HepG2 (cell line): Measurements from ENCODE around the gene RBMS2. TPM values are rescaled to one million over a fixed set of nuclear protein-coding genes. Genes with fewer than 3 reads are reported as not detected.

Experiments used
- FLYWCH1 ChIP-seq: sonication (generic); formaldehyde crosslinking; IDR thresholded peaks from 2 replicates; pipeline ENCODE4 v1.8.1; 2023; ENCODE audit warnings: mild to moderate bottlenecking, missing genetic modification reagents
- GATA4 ChIP-seq: sonication (generic); IDR thresholded peaks from 2 replicates; pipeline ENCODE4 v1.6.1; 2016; ENCODE audit warnings: antibody characterized with exemption, low read depth, borderline replicate concordance
- HDAC1 ChIP-seq: sonication (generic); formaldehyde crosslinking; IDR thresholded peaks from 2 replicates; pipeline ENCODE4 v1.5.1; 2020; ENCODE audit warnings: mild to moderate bottlenecking, missing genetic modification reagents
- KDM2A ChIP-seq: sonication (generic); formaldehyde crosslinking; IDR thresholded peaks from 2 replicates; pipeline ENCODE4 v1.4.0; 2020; ENCODE audit warnings: low read depth, missing genetic modification reagents, borderline replicate concordance
- NAIF1 ChIP-seq: sonication (generic); formaldehyde crosslinking; IDR thresholded peaks from 2 replicates; pipeline ENCODE4 v1.5.0; 2020; ENCODE audit warnings: mild to moderate bottlenecking, missing genetic modification reagents, borderline replicate concordance
- ZBTB42 ChIP-seq: sonication (generic); formaldehyde crosslinking; IDR thresholded peaks from 2 replicates; pipeline ENCODE4 v1.5.0; 2020; ENCODE audit warnings: mild to moderate bottlenecking, missing genetic modification reagents
- ZNF367 ChIP-seq: sonication (generic); formaldehyde crosslinking; IDR thresholded peaks from 2 replicates; pipeline ENCODE4 v1.4.0; 2020; ENCODE audit warnings: missing genetic modification reagents, borderline replicate concordance
- ZNF549 ChIP-seq: sonication (generic); formaldehyde crosslinking; IDR thresholded peaks from 2 replicates; pipeline ENCODE4 v1.5.0; 2020; ENCODE audit warnings: missing genetic modification reagents
- ZNF776 ChIP-seq: sonication (generic); formaldehyde crosslinking; IDR thresholded peaks from 2 replicates; pipeline ENCODE4 v1.4.0; 2020; ENCODE audit warnings: mild to moderate bottlenecking, missing genetic modification reagents
- polyA plus RNA-seq, 8 experiments: library from polyadenylated mRNA; depleted of rRNA in 3 of 8; stranded (reverse) in 7 of 8; unstranded in 1 of 8; fragments of >200 nt; fragmentation: Illumina TruSeq in 4 of 8; extraction: Trizol in 4 of 8; gene quantifications; 2 replicates each; pipeline versions ENCODE4 v1.2.1 to v1.2.3, GENCODE V29; 2011 to 2016; ENCODE audit warnings: low read depth in 4 of 8, missing spikeins in 1 of 8, mixed read lengths in 1 of 8; ENCODE audit not compliant: insufficient read depth in 1 of 8
- total RNA-seq, 5 experiments: library from RNA; depleted of rRNA; stranded (reverse); fragments of >200 nt; fragmentation: Illumina TruSeq; extraction: Trizol; gene quantifications; 2 replicates each; pipeline ENCODE4 v1.2.3, GENCODE V29; 2016; ENCODE audit warnings: low read depth in 1 of 5
- TF ChIP-seq, protein P1 (sequence below): sonication (generic); formaldehyde crosslinking; IDR thresholded peaks from 2 replicates; pipeline ENCODE4 v1.9.0; 2021; ENCODE audit warnings: missing genetic modification reagents, borderline replicate concordance
- TF ChIP-seq, protein P2 (sequence below): sonication (generic); formaldehyde crosslinking; IDR thresholded peaks from 2 replicates; pipeline ENCODE4 v1.8.0; 2022; ENCODE audit warnings: mild to moderate bottlenecking, missing genetic modification reagents, borderline replicate concordance
- TF ChIP-seq, protein P3 (sequence below): IDR thresholded peaks from 2 replicates; pipeline ENCODE4 v1.6.1; 2016
- TF ChIP-seq, protein P4 (sequence below): sonication (generic); formaldehyde crosslinking; IDR thresholded peaks from 2 replicates; pipeline ENCODE4 v1.8.1; 2022; ENCODE audit warnings: mild to moderate bottlenecking, missing genetic modification reagents
- TF ChIP-seq, protein P5 (sequence below): sonication (generic); formaldehyde crosslinking; IDR thresholded peaks from 2 replicates; pipeline ENCODE4 v1.8.1; 2022; ENCODE audit warnings: low read depth, mild to moderate bottlenecking, missing genetic modification reagents

The RBMS2 gene
- total and polyA plus RNA-seq, 2 of the 13 experiments (the other 11 are each of a cell fraction or from before 2014, with no cell fraction given): 0.53 to 7.4 TPM

DNA sequence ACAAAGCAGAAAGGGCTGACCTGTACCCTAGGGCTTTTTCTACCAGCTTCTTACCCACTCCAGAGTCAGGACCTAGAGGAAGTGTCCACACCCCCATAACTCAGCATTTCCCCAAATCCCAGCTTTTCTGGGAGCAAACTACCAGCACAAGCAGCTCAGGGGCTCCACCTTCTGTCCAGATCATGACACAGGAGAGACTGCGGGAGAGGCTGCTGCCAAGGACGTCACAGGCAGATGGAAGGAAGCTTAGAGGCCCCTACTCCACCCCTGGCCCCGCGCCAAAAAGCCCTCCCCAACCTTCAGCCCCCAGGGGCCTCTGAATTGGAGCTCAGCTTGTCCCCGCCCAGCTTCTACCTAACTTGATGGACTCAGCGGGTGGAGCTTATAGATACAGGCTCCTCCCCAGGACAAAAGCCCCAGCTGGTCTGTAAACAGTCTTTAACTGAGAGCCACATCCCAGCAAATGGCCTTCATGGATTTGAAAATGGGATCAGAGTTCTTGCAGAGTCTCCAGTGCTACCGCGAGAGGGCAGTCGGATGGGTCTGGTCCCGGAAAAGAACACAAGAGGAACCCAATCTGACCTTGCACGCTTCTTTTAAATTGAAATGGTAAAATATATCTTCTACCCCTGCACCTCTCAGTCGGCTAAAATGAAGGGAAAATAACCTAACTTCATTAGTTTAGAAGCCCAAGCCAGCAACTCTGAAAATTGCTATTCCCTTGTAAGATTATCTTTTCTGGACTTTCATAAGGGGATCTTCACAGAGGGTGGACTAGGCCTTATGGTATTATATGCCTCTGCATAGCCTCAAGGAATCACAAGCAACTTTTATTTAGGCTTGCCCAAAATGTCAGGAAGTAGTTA lies 115.3 kb downstream of the RBMS2 start (continued):
- no peak for TF ChIP-seq NAIF1 (CRISPR knock-in tag)
- TF ChIP-seq ZNF549 (CRISPR knock-in tag): no peak
- peak; percentile 83 for TF ChIP-seq KDM2A (CRISPR knock-in tag)
- no peak for TF ChIP-seq ZBTB42 (CRISPR knock-in tag)
- TF ChIP-seq, protein P1, sequence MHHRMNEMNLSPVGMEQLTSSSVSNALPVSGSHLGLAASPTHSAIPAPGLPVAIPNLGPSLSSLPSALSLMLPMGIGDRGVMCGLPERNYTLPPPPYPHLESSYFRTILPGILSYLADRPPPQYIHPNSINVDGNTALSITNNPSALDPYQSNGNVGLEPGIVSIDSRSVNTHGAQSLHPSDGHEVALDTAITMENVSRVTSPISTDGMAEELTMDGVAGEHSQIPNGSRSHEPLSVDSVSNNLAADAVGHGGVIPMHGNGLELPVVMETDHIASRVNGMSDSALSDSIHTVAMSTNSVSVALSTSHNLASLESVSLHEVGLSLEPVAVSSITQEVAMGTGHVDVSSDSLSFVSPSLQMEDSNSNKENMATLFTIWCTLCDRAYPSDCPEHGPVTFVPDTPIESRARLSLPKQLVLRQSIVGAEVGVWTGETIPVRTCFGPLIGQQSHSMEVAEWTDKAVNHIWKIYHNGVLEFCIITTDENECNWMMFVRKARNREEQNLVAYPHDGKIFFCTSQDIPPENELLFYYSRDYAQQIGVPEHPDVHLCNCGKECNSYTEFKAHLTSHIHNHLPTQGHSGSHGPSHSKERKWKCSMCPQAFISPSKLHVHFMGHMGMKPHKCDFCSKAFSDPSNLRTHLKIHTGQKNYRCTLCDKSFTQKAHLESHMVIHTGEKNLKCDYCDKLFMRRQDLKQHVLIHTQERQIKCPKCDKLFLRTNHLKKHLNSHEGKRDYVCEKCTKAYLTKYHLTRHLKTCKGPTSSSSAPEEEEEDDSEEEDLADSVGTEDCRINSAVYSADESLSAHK: no peak
- no peak for TF ChIP-seq ZNF367
- TF ChIP-seq, protein P2, sequence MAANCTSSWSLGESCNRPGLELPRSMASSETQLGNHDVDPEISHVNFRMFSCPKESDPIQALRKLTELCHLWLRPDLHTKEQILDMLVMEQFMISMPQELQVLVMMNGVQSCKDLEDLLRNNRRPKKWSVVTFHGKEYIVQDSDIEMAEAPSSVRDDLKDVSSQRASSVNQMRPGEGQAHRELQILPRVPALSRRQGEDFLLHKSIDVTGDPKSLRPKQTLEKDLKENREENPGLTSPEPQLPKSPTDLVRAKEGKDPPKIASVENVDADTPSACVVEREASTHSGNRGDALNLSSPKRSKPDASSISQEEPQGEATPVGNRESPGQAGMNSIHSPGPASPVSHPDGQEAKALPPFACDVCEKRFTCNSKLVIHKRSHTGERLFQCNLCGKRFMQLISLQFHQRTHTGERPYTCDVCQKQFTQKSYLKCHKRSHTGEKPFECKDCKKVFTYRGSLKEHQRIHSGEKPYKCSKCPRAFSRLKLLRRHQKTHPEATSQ (CRISPR knock-in tag): no peak
- TF ChIP-seq GATA4: no peak
- no peak for TF ChIP-seq FLYWCH1 (CRISPR knock-in tag)
- TF ChIP-seq, protein P3, sequence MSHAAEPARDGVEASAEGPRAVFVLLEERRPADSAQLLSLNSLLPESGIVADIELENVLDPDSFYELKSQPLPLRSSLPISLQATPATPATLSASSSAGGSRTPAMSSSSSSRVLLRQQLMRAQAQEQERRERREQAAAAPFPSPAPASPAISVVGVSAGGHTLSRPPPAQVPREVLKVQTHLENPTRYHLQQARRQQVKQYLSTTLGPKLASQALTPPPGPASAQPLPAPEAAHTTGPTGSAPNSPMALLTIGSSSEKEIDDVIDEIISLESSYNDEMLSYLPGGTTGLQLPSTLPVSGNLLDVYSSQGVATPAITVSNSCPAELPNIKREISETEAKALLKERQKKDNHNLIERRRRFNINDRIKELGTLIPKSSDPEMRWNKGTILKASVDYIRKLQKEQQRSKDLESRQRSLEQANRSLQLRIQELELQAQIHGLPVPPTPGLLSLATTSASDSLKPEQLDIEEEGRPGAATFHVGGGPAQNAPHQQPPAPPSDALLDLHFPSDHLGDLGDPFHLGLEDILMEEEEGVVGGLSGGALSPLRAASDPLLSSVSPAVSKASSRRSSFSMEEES (CRISPR knock-in tag): peak; percentile 52; the same call in 1 of the 2 replicates
- TF ChIP-seq, protein P4, sequence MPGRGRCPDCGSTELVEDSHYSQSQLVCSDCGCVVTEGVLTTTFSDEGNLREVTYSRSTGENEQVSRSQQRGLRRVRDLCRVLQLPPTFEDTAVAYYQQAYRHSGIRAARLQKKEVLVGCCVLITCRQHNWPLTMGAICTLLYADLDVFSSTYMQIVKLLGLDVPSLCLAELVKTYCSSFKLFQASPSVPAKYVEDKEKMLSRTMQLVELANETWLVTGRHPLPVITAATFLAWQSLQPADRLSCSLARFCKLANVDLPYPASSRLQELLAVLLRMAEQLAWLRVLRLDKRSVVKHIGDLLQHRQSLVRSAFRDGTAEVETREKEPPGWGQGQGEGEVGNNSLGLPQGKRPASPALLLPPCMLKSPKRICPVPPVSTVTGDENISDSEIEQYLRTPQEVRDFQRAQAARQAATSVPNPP (CRISPR knock-in tag): peak; percentile 78; the same call in 1 of the 2 replicates
- TF ChIP-seq HDAC1: peak; percentile 43; the same call in 1 of the 2 replicates
- TF ChIP-seq, protein P5, sequence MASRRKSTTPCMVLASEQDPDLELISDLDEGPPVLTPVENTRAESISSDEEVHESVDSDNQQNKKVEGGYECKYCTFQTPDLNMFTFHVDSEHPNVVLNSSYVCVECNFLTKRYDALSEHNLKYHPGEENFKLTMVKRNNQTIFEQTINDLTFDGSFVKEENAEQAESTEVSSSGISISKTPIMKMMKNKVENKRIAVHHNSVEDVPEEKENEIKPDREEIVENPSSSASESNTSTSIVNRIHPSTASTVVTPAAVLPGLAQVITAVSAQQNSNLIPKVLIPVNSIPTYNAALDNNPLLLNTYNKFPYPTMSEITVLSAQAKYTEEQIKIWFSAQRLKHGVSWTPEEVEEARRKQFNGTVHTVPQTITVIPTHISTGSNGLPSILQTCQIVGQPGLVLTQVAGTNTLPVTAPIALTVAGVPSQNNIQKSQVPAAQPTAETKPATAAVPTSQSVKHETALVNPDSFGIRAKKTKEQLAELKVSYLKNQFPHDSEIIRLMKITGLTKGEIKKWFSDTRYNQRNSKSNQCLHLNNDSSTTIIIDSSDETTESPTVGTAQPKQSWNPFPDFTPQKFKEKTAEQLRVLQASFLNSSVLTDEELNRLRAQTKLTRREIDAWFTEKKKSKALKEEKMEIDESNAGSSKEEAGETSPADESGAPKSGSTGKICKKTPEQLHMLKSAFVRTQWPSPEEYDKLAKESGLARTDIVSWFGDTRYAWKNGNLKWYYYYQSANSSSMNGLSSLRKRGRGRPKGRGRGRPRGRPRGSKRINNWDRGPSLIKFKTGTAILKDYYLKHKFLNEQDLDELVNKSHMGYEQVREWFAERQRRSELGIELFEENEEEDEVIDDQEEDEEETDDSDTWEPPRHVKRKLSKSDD (CRISPR knock-in tag): no peak
- TF ChIP-seq ZNF776: no peak
